SK-N-SH treated with all-trans-retinoic acid at 6 μM for 48 hours (cell line): ENCODE data around the gene TSSK1B.

Source experiments
- CSDC2 ChIP-seq: fragments of 250-450 bp; sonication (Bioruptor Pico); IDR thresholded peaks from 2 replicates; pipeline ENCODE4 v1.5.0; 2020; ENCODE audit warnings: mild to moderate bottlenecking, moderate library complexity
- ESRRG ChIP-seq: fragments of 250-450 bp; sonication (Bioruptor Pico); IDR thresholded peaks from 2 replicates; pipeline ENCODE4 v1.6.1; 2021; ENCODE audit warnings: mild to moderate bottlenecking
- ZFP3 ChIP-seq: fragments of 250-450 bp; sonication (Bioruptor Pico); IDR thresholded peaks from 2 replicates; pipeline ENCODE4 v1.5.0; 2020; ENCODE audit warnings: mild to moderate bottlenecking, moderate library complexity

DNA sequence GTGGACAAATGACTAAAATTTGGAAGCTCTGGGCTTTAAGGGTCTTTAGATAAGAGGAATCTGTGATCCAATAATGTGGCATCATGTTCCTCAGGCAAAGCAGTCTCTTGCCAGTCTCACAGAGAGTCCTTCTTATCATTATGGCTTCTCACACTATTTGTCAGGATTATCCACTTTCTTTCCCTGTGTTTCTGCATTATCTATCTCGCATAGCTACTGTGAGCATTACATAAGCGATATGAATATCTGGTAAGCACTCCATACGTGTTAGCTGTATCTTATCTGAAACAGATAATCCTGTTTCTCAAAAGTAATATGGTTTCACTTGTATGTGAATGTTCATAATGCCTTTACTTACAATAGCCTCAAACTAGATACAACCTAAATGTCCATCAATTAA, 43.9 kb upstream of the TSSK1B start:
- TF ChIP-seq ZFP3 (CRISPR knock-in tag) (no peak), CSDC2 (CRISPR knock-in tag) (no peak), ESRRG (CRISPR knock-in tag) (no peak)
